GM19035 (cell line): ENCODE data around the gene SCN8A.
"Not testable (repeated sequence)": the region's sequence is repeated elsewhere in the genome, so short reads cannot be mapped to it uniquely, and the experiment has no call there.

Source experiments
- ATAC-seq: cut with Tn5 transposase; IDR thresholded peaks from one replicate; pipeline ENCODE4 v1.9.1; 2021; ENCODE audit not compliant: unreplicated experiment

Gene SCN8A

GRCh38 chr12:51622564-51622963 lies 31.5 kb downstream of the SCN8A start:
- ATAC-seq: no peak

- no peak for ATAC-seq
Measured at GRCh38 chr12:51625370-51625769, 34.3 kb downstream of the SCN8A start.

GRCh38 chr12:51626115-51626514 lies 35.1 kb downstream of the SCN8A start:
- ATAC-seq: no peak

GRCh38 chr12:51626629-51627028 lies 35.6 kb downstream of the SCN8A start:
- no peak for ATAC-seq

DNA sequence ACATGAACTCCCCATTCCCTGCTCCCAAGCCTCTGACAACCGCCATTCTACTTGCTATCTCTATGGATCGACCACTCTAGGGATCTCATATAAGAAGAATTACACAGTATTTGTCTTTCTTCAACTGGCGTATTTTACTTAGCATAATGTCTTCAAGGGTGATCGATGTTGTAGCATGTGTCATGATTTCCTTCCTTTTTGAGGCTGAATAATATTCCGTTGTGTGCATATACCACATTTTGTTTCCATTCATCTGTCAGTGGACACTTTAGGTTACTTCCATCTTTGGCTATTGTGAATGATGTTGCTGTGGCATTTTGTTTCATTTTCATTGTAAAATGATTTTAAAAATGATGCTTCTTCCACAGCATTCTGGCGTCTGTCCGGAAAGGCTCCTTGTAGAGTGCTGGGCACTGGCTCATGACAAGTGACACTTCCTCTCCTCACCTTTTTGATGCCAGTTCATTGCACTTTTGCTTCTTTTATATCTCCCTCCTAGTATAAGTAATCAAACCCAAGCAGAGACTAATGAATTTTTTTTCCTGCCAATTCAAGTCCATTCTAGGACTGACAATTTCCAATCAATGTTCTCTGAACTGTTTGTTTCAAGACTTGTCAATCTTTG lies 39.3 kb downstream of the SCN8A start:
- ATAC-seq: no peak

DNA sequence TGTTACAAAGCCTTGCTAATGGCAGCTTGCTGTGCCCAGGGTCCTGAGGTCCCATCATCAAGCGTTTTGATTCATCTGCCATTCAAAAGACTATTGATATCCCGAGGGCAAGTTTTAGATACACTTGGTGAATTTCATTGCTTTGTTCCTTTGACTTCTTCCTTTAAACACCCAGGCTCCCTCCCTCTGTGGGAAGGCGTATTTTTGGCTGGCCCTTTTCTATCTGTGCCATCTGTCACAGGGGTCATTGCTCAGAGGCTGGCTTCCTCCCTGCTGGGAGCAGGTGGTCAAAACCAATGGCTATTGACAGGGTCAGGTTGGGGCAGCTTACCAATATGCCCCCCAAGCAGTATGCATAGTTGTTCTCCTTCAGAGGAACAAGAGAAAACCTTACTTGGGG lies 40.0 kb downstream of the SCN8A start:
- no peak for ATAC-seq

DNA sequence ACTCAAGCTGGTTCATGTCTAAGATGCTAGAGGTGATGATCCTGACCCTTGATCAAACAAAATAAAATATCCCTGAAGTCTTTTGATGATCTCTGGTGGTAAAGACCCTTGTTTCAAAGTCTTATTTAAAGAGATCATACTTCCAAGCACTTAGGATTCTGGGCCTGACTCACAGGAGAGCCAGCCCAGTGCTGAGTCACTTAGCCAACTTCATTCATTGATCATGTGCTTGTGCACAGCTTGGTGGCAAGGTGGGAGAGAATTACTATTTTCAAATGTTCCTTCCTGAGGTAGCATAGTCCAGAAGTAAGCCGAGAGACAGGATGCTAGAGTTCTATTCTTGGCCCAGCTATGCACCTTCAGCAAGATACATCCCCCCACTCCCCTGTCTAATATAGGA lies 40.6 kb downstream of the SCN8A start:
- no peak for ATAC-seq

DNA sequence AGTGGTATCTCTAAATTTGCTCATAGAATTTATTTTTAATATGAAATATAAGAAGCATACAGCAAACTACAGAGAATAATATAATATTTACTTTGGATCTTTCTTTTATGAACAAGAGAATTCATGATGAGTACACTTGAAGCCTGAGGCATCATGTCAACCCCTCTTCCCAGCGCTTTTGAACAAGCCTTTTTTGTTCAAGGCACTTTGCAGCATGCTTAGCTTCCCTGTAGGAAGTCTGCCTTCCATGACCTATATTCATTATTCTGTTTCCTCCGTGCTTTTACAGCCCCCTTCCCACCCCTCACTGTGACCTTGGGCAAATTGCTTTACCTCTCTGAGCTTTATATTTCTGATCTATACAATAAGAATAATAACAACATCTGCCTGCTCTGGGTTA lies 41.6 kb downstream of the SCN8A start:
- no peak for ATAC-seq

DNA sequence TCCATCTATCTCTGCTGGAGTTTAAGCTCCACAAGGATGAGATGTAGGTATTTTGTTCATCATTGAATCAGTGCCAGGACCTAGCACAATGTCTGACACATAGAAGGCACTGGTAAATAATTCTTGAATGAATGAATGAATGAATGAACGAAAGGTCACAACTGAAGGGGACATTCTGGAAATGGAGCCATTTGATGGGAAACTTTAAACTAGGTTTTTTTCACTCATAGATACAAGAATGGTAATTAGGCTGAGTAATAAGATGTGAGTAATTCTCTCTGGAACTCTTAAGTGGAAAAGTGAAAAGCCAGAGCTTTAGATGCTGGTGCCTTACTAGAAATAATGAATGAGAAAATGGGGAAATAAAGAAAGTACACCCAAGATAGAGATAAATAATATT lies 44.3 kb downstream of the SCN8A start:
- no peak for ATAC-seq

GRCh38 chr12:51636581-51636980 lies 45.5 kb downstream of the SCN8A start:
- ATAC-seq: no peak

DNA sequence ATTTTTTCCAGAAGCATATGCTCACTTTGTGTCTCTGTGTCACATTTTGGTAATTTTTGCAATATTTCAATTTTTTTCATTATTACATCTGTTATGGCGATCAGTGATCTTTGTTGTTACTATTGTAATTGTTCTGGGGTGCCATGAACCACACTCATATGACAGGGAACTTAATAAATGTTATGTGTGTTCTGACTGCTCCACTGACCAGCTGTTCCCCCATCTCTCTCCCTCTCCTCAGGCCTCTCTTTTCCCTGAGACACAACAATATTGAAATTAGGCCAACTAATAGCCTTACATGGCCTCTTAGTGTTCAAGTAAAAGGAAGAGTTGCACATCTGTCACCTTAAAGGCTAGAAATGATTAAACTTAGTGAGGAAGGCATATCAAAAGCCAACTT lies 46.0 kb downstream of the SCN8A start:
- no peak for ATAC-seq

- ATAC-seq: no peak
Measured at GRCh38 chr12:51639361-51639760, 48.3 kb downstream of the SCN8A start.

GRCh38 chr12:51642286-51642685 lies 51.3 kb downstream of the SCN8A start:
- ATAC-seq: no peak

DNA sequence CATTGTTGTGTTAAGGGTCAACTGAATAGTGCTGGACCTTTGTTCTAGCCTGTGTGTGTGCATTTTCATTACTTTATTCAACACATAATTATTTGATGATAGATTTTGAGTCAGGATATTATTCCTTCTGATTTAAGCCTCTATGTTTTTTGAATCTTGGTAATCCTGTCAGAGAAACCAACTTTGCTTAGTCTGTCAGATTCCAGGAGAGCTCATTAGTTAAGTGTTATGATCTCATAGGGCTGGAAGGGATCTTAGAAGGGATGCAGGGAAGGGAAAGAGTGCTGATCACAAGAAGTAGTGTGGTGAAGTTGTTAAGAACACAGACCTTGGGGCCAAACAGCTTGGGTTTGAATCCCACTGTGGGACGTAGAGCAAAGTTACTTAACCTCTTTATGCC lies 52.9 kb downstream of the SCN8A start:
- ATAC-seq: no peak

- ATAC-seq: not testable (repeated sequence)
Measured at GRCh38 chr12:51644691-51645090, 53.7 kb downstream of the SCN8A start.

DNA sequence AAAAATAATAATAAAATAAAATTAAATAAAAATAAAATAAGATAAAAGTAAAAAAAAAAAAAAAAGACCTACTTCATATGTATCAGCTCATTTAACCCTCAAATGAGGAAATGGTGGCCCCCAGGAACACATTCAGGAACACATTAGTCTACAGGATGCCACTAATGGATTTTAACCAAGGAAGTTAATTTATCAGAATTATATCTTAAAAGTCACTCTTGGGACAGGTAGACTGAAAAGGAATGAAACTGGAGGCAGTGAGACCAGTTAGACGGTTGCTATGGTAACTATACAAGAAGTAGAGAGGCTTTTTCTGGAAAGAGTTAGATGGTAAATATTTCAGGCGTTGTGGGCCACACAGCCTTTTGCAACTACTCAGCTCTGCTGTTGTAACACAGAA lies 54.9 kb downstream of the SCN8A start:
- no peak for ATAC-seq

- ATAC-seq: no peak
Measured at GRCh38 chr12:51647647-51648046, 56.6 kb downstream of the SCN8A start.

- no peak for ATAC-seq
Measured at GRCh38 chr12:51653431-51653830, 62.4 kb downstream of the SCN8A start.

DNA sequence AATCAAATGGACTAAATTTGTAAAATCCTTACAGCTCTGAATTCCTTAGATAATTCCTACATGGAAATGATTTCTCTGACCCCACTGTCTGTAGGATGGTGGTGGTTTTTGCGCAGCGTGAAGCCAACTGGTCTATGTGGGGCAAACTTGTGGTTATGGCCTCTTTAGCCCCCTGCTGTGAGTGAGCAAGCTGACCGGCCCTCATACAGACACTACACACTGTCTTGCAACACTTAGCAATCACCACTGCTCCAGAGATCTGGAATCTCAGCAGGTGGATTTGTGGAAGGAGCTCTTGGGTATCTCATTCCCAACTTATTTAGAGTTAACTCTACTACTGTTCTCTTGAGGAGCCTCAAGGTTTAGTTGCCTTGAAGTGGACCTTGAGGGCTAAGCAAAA lies 70.2 kb downstream of the SCN8A start:
- ATAC-seq: no peak

DNA sequence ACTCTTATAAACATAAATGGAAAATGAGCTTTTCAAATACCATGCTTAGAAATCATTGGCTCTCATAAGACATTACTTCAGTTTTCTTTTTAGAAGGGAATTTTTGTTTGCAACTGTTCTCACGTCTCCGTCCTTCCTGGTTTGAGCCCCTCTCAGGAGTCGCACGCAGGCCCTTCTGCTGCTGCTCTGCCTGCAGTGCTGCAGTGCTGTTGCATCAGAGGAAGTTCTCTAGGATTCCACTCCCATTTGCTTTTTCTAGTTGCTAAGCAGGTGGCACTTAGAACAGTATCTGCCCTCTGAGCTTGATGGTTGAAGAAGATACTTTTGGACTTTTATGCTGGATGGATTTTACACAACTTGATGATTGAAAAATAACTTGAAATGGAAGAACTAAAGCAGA lies 70.8 kb downstream of the SCN8A start:
- ATAC-seq: no peak

- no peak for ATAC-seq
Measured at GRCh38 chr12:51662728-51663154, 71.7 kb downstream of the SCN8A start.

- ATAC-seq: no peak
Measured at GRCh38 chr12:51663390-51663789, 72.4 kb downstream of the SCN8A start.

DNA sequence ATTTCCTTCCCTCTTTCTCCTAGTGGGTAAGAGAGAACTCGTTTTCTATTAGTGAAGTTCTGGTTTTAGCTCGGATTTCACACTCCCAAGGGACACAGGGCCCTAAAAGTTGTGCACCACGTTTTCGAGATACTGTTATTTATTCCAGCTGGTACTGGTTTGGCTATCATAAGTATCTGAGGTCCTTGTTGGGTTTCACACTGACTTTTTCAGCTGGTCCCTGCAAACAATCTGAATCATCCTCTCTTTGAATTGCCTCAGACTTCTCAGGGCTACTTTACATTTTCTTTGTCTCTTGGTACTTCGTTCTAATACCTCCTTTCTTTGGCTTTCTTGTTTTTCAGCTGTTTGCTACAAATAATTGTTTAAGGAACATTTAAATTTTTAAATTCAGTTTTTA lies 75.7 kb downstream of the SCN8A start:
- no peak for ATAC-seq

GRCh38 chr12:51667269-51667668 lies 76.2 kb downstream of the SCN8A start:
- no peak for ATAC-seq
